HepG2 (cell line): ENCODE measurements around the gene KAT7. TPM values are rescaled to one million over a fixed set of nuclear protein-coding genes. Genes with fewer than 3 reads are reported as not detected.

ENCODE experiments used
- ATAC-seq: fragments of 200-7000 bp; cut with Tn5 transposase; 3 replicates; pipeline ENCODE4 v1.9.1; 2020; ENCODE audit warnings: mild to moderate bottlenecking, moderate library complexity
- BruUV-seq: library from RNA; stranded (reverse); fragments of 400-500 nt; replicated peaks from 2 replicates; lab custom pipeline; 2021; lab: Mats Ljungman, UMichigan
- CTCF ChIA-PET: fragments of 300-600 bp; formaldehyde crosslinking; extraction: SDS; loops from one replicate; lab custom pipeline; 2021; ENCODE audit warnings: low total read pairs, inconsistent platforms, low intra/inter-chr PET ratio; lab: Yijun Ruan, JAX
- POLR2A ChIA-PET: fragments of 350-600 bp; sonication (Branson Sonifier 250); formaldehyde crosslinking; loops from one replicate; lab custom pipeline; 2020; ENCODE audit warnings: antibody characterized with exemption, inconsistent platforms; lab: Yijun Ruan, JAX
- DNase-seq: peaks from one replicate; pipeline ENCODE4 v3.0.0-alpha.2; 2015; ENCODE audit warnings: low spot score
- FAIRE-seq: peaks from 3 replicates; lab custom pipeline; 2011; peaks lifted over from hg19 to GRCh38; lab: Jason Lieb, UNC
- H2AFZ ChIP-seq: one replicate; pipeline ENCODE4 v1.6.1; 2011; ENCODE audit warnings: low read length, inconsistent platforms
- H3K27ac ChIP-seq: fragments of 300-600 bp; 3 replicates; pipeline ENCODE4 v1.8.0; 2011; ENCODE audit warnings: mixed run types, mild to moderate bottlenecking, mixed read lengths, low read length, inconsistent platforms; ENCODE audit not compliant: insufficient read depth; ENCODE audit errors: extremely low read length
- H3K27me3 ChIP-seq, 2 experiments: fragments of 200-600 bp in 1 of 2; 2 replicates in 1 of 2; 3 replicates in 1 of 2; pipeline versions ENCODE4 v1.6.0 to v1.8.0; 2011; ENCODE audit warnings: low read length in 2 of 2, mild to moderate bottlenecking in 2 of 2, moderate library complexity in 2 of 2, inconsistent platforms in 1 of 2; ENCODE audit not compliant: insufficient read depth in 2 of 2, control insufficient read depth in 1 of 2
- H3K36me3 ChIP-seq, 2 experiments: fragments of 200-600 bp in 1 of 2; replicated peaks in 1 of 2; 2 replicates in 1 of 2; 3 replicates in 1 of 2; pipeline versions ENCODE4 v1.5.1 to v1.8.0; 2011; ENCODE audit warnings: low read length in 2 of 2, inconsistent platforms in 1 of 2; ENCODE audit not compliant: insufficient read depth in 2 of 2, control insufficient read depth in 1 of 2
- H3K4me1 ChIP-seq: 2 replicates; pipeline ENCODE4 v1.5.1; 2012; ENCODE audit warnings: low read length, inconsistent platforms; ENCODE audit not compliant: insufficient read depth
- H3K4me2 ChIP-seq: 2 replicates; pipeline ENCODE4 v1.6.0; 2011; ENCODE audit warnings: low read depth, low read length, inconsistent platforms
- H3K4me3 ChIP-seq, 3 experiments: fragments of 200-600 bp in 1 of 3; sonication (generic), shearing (Covaris generic) in 1 of 3; replicated peaks in 1 of 3; 2 replicates each; pipeline ENCODE4 v1.5.1; 2011 to 2016; ENCODE audit warnings: low read length in 3 of 3, inconsistent platforms in 2 of 3, low read depth in 2 of 3, mild to moderate bottlenecking in 2 of 3, control low read depth in 1 of 3, mixed read lengths in 1 of 3; ENCODE audit not compliant: insufficient read depth in 1 of 3
- H3K79me2 ChIP-seq: one replicate; pipeline ENCODE4 v1.6.1; 2011; ENCODE audit warnings: low read length, inconsistent platforms; ENCODE audit not compliant: insufficient read depth
- H3K9ac ChIP-seq: 2 replicates; pipeline ENCODE4 v1.6.0; 2011; ENCODE audit warnings: mild to moderate bottlenecking, low read depth, low read length, inconsistent platforms; ENCODE audit not compliant: insufficient read depth
- H3K9me3 ChIP-seq: 2 replicates; pipeline ENCODE4 v1.5.1; 2012; ENCODE audit warnings: mild to moderate bottlenecking, low read length
- H4K20me1 ChIP-seq: 2 replicates; pipeline ENCODE4 v1.6.0; 2011; ENCODE audit warnings: inconsistent platforms, mild to moderate bottlenecking, low read length, moderate library complexity; ENCODE audit not compliant: insufficient read depth
- ARNT ChIP-seq: fragments of 450-650 bp; IDR thresholded peaks from 2 replicates; pipeline ENCODE4 v1.6.1; 2017
- MAFK ChIP-seq, 2 experiments: IDR thresholded peaks in 1 of 2; conservative IDR thresholded peaks in 1 of 2; 2 replicates each; pipeline ENCODE4 v1.6.1; 2011; ENCODE audit warnings: improper control_type of control experiment in 2 of 2, low read length in 2 of 2
- MYNN ChIP-seq: sonication (generic); formaldehyde crosslinking; IDR thresholded peaks from 2 replicates; pipeline ENCODE4 v1.4.0; 2020; ENCODE audit warnings: mild to moderate bottlenecking, low read depth, missing genetic modification reagents
- NR2C2 ChIP-seq: sonication (generic); formaldehyde crosslinking; IDR thresholded peaks from 2 replicates; pipeline ENCODE4 v1.4.0; 2020; ENCODE audit warnings: missing genetic modification reagents, mild to moderate bottlenecking, moderate library complexity, borderline replicate concordance
- NR3C1 ChIP-seq: sonication (generic); formaldehyde crosslinking; IDR thresholded peaks from 2 replicates; pipeline ENCODE4 v1.4.0; 2020; ENCODE audit warnings: missing genetic modification reagents
- SMC3 ChIP-seq: IDR thresholded peaks from 2 replicates; pipeline ENCODE4 v1.6.1; 2011; ENCODE audit warnings: low read length, improper control_type of control experiment
- SP1 ChIP-seq, 2 experiments: fragments of 450-650 bp in 1 of 2; sonication (generic) in 1 of 2; formaldehyde crosslinking in 1 of 2; IDR thresholded peaks; 2 replicates each; pipeline versions ENCODE4 v1.4.0 to v1.6.1; 2016 to 2020; ENCODE audit warnings: missing genetic modification reagents in 1 of 2
- ZFP1 ChIP-seq: IDR thresholded peaks from 2 replicates; pipeline ENCODE4 v1.6.1; 2016
- ZNF230 ChIP-seq: sonication (generic); formaldehyde crosslinking; IDR thresholded peaks from 2 replicates; pipeline ENCODE4 v1.4.0; 2020; ENCODE audit warnings: mild to moderate bottlenecking, missing genetic modification reagents
- ZNF33A ChIP-seq: sonication (generic); formaldehyde crosslinking; IDR thresholded peaks from 2 replicates; pipeline ENCODE4 v1.5.1; 2020; ENCODE audit warnings: missing genetic modification reagents, mild to moderate bottlenecking, moderate library complexity, borderline replicate concordance
- ZNF451 ChIP-seq: sonication (generic); formaldehyde crosslinking; IDR thresholded peaks from 2 replicates; pipeline ENCODE4 v1.5.0; 2020; ENCODE audit warnings: mild to moderate bottlenecking, missing genetic modification reagents
- ZNF788 ChIP-seq: sonication (generic); formaldehyde crosslinking; IDR thresholded peaks from 2 replicates; pipeline ENCODE4 v1.5.0; 2020; ENCODE audit warnings: mild to moderate bottlenecking, missing genetic modification reagents, borderline replicate concordance
- ZNF790 ChIP-seq: sonication (generic); formaldehyde crosslinking; IDR thresholded peaks from 2 replicates; pipeline ENCODE4 v1.8.0; 2022; ENCODE audit warnings: missing genetic modification reagents, mild to moderate bottlenecking, borderline replicate concordance
- ZNF878 ChIP-seq: sonication (generic); formaldehyde crosslinking; IDR thresholded peaks from 2 replicates; pipeline ENCODE4 v1.8.1; 2023; ENCODE audit warnings: mild to moderate bottlenecking, missing genetic modification reagents, moderate library complexity
- WGBS: methylation state at CpG from one replicate; pipeline ENCODE4 v1.1.6; 2017; ENCODE audit warnings: low lambda C conversion rate; 5-methylcytosine and 5-hydroxymethylcytosine counted together
- in situ Hi-C: cut with HindIII; loops from 2 replicates; pipeline ENCODE4 v1.10.0; 2017; ENCODE audit warnings: low pct_unique_long_range_greater_than_20kb; ENCODE audit not compliant: extremely low pct_ligation_motif_present
- intact Hi-C: fragments of 100-400 bp; cut with micrococcal nuclease; formaldehyde crosslinking; loops from one replicate; pipeline ENCODE4 v1.10.0; 2022; ENCODE audit not compliant: unreplicated experiment
- polyA plus RNA-seq, 8 experiments: library from polyadenylated mRNA; depleted of rRNA in 3 of 8; stranded (reverse) in 7 of 8; unstranded in 1 of 8; fragments of >200 nt; fragmentation: Illumina TruSeq in 4 of 8; extraction: Trizol in 4 of 8; gene quantifications; 2 replicates each; pipeline versions ENCODE4 v1.2.1 to v1.2.3, GENCODE V29; 2011 to 2016; ENCODE audit warnings: low read depth in 4 of 8, missing spikeins in 1 of 8, mixed read lengths in 1 of 8; ENCODE audit not compliant: insufficient read depth in 1 of 8
- total RNA-seq, 5 experiments: library from RNA; depleted of rRNA; stranded (reverse); fragments of >200 nt; fragmentation: Illumina TruSeq; extraction: Trizol; gene quantifications; 2 replicates each; pipeline ENCODE4 v1.2.3, GENCODE V29; 2016; ENCODE audit warnings: low read depth in 1 of 5
- TF ChIP-seq, protein P1 (sequence below): sonication (generic); formaldehyde crosslinking; IDR thresholded peaks from 2 replicates; pipeline ENCODE4 v1.4.0; 2020; ENCODE audit warnings: mild to moderate bottlenecking, low read depth, missing genetic modification reagents
- TF ChIP-seq, protein P2 (sequence below): sonication (generic); formaldehyde crosslinking; IDR thresholded peaks from 2 replicates; pipeline ENCODE4 v1.4.0; 2020; ENCODE audit warnings: missing genetic modification reagents
- TF ChIP-seq, protein P3 (sequence below): sonication (generic); formaldehyde crosslinking; IDR thresholded peaks from 2 replicates; pipeline ENCODE4 v1.4.0; 2020; ENCODE audit warnings: missing genetic modification reagents, mild to moderate bottlenecking, borderline replicate concordance

The KAT7 gene
- total and polyA plus RNA-seq, 2 of the 13 experiments (the other 11 are each of a cell fraction or from before 2014, with no cell fraction given) = 21.2 to 39.2 TPM

DNA sequence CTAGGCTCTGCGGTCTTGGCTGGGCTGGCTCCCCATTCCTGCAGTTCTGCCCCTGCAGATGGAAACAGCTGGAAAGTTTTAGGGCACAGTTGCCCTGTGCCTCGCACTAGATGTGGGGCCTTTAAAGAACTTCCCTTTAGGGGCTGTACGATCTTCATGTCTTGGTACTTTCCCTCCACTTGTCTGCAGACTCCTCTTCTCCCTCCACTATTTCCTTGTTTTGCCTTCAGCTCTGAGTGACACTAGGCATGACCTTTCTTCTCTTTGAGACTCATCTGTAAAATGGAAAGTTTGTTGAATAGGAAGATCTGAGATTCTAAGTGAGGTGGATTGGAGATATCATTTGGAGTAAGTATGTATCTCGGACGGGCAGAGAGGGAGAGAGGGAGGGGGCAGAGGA lies 65.6 kb downstream of the KAT7 start:
- intact Hi-C loops = loop anchor here (10.0 kb wide), 1 partner anchor 289 kb away; no protein-coding TSS in a partner anchor
- no peak overlapping the region for H3K9ac ChIP-seq
- FAIRE-seq = no peak
- DNase-seq = no peak
- TF ChIP-seq SMC3 (no peak), ZNF788 (CRISPR knock-in tag) (no peak), ZNF451 (CRISPR knock-in tag) (no peak), ARNT (no peak), MAFK (conservative IDR thresholded peaks at IDR 0.05 in 1 of 2, IDR thresholded peaks at IDR 0.05 in 1 of 2; ENCODE audit: low read length in 2 of 2) (no peak), SP1 (IDR thresholded peaks at IDR 0.05) (no peak), SP1 (CRISPR knock-in tag; IDR thresholded peaks at IDR 0.05) (no peak), NR3C1 (no peak), ZNF230 (CRISPR knock-in tag) (no peak), ZFP1 (CRISPR knock-in tag) (no peak), ZNF33A (CRISPR knock-in tag) (no peak), ZNF790 (no peak), NR2C2 (CRISPR knock-in tag) (no peak), MYNN (CRISPR knock-in tag) (no peak), ZNF878 (no peak)
- TF ChIP-seq, protein P1, sequence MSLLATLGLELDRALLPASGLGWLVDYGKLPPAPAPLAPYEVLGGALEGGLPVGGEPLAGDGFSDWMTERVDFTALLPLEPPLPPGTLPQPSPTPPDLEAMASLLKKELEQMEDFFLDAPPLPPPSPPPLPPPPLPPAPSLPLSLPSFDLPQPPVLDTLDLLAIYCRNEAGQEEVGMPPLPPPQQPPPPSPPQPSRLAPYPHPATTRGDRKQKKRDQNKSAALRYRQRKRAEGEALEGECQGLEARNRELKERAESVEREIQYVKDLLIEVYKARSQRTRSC (CRISPR knock-in tag) = no peak
- TF ChIP-seq, protein P2, sequence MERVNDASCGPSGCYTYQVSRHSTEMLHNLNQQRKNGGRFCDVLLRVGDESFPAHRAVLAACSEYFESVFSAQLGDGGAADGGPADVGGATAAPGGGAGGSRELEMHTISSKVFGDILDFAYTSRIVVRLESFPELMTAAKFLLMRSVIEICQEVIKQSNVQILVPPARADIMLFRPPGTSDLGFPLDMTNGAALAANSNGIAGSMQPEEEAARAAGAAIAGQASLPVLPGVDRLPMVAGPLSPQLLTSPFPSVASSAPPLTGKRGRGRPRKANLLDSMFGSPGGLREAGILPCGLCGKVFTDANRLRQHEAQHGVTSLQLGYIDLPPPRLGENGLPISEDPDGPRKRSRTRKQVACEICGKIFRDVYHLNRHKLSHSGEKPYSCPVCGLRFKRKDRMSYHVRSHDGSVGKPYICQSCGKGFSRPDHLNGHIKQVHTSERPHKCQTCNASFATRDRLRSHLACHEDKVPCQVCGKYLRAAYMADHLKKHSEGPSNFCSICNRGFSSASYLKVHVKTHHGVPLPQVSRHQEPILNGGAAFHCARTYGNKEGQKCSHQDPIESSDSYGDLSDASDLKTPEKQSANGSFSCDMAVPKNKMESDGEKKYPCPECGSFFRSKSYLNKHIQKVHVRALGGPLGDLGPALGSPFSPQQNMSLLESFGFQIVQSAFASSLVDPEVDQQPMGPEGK (CRISPR knock-in tag) = no peak
- TF ChIP-seq, protein P3, sequence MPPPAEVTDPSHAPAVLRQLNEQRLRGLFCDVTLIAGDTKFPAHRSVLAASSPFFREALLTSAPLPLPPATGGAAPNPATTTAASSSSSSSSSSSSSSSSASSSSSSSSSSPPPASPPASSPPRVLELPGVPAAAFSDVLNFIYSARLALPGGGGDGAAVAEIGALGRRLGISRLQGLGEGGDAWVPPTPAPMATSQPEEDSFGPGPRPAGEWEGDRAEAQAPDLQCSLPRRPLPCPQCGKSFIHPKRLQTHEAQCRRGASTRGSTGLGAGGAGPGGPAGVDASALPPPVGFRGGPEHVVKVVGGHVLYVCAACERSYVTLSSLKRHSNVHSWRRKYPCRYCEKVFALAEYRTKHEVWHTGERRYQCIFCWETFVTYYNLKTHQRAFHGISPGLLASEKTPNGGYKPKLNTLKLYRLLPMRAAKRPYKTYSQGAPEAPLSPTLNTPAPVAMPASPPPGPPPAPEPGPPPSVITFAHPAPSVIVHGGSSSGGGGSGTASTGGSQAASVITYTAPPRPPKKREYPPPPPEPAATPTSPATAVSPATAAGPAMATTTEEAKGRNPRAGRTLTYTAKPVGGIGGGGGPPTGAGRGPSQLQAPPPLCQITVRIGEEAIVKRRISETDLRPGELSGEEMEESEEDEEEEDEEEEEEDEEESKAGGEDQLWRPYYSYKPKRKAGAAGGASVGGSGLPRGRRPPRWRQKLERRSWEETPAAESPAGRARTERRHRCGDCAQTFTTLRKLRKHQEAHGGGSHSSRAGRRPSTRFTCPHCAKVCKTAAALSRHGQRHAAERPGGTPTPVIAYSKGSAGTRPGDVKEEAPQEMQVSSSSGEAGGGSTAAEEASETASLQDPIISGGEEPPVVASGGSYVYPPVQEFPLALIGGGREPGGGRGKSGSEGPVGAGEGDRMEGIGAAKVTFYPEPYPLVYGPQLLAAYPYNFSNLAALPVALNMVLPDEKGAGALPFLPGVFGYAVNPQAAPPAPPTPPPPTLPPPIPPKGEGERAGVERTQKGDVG (CRISPR knock-in tag) = no peak
- TF ChIP-seq, all 625 proteins: peak for 0
- ChIA-PET POLR2A (no interaction called here), CTCF (no interaction called here)
- H3K27me3 ChIP-seq = peaks cover 4 to 41% of the 10 kb centered on the region in 2 experiments; a peak in 4 of 5 replicates
- H3K4me3 ChIP-seq = no peak overlapping the region
- H3K27ac ChIP-seq = no peak overlapping the region
- no peak overlapping the region for H3K4me2 ChIP-seq
- H3K4me1 ChIP-seq = peaks cover 24% of the 10 kb centered on the region
- ATAC-seq = no peak
- no TSS peak for BruUV-seq
- no peaks in the 10 kb centered on the region for H4K20me1 ChIP-seq
- H3K9me3 ChIP-seq = no peaks in the 10 kb centered on the region
- no peak overlapping the region for H2AFZ ChIP-seq
- 40% methylated on average over 5 of the region's 5 CpGs for WGBS
- H3K36me3 ChIP-seq = no peaks in the 10 kb centered on the region
- in situ Hi-C loops = no loop called here
- H3K79me2 ChIP-seq = no peaks in the 10 kb centered on the region
